Neural progenitor cell (in vitro differentiated cells): ENCODE results near the gene TNFRSF11A. TPM values are rescaled to one million over a fixed set of nuclear protein-coding genes. Genes with fewer than 3 reads are reported as not detected.

Experiments used
- DNase-seq: peaks from one replicate; pipeline ENCODE4 v3.0.0-alpha.2; 2016; ENCODE audit warnings: low spot score
- H2AFZ ChIP-seq: fragments of 200-600 bp; sonication (generic); replicated peaks from 2 replicates; pipeline ENCODE4 v1.6.1; 2016; ENCODE audit warnings: antibody characterized with exemption
- H3F3A ChIP-seq: fragments of 200-600 bp; sonication (generic); 2 replicates; pipeline ENCODE4 v1.6.1; 2016; ENCODE audit warnings: antibody characterized with exemption, low read depth
- H3K27ac ChIP-seq: fragments of 200-600 bp; sonication (generic); 2 replicates; pipeline ENCODE4 v1.5.1; 2016; ENCODE audit warnings: mild to moderate bottlenecking
- H3K27me3 ChIP-seq: fragments of 200-600 bp; sonication (generic); 2 replicates; pipeline ENCODE4 v1.6.1; 2016; ENCODE audit warnings: mild to moderate bottlenecking, moderate library complexity
- H3K36me3 ChIP-seq: fragments of 200-600 bp; sonication (generic); 2 replicates; pipeline ENCODE4 v1.5.1; 2016
- H3K4me1 ChIP-seq: fragments of 200-600 bp; sonication (generic); 2 replicates; pipeline ENCODE4 v1.6.1; 2016; ENCODE audit warnings: mixed run types
- H3K4me2 ChIP-seq: fragments of 200-600 bp; sonication (generic); 2 replicates; pipeline ENCODE4 v1.6.1; 2016
- H3K4me3 ChIP-seq: fragments of 200-600 bp; sonication (generic); 2 replicates; pipeline ENCODE4 v1.5.1; 2016
- H3K79me2 ChIP-seq: fragments of 200-600 bp; sonication (generic); 2 replicates; pipeline ENCODE4 v1.6.1; 2016; ENCODE audit warnings: low read depth
- H3K9ac ChIP-seq: fragments of 200-600 bp; sonication (generic); 2 replicates; pipeline ENCODE4 v1.6.1; 2016
- H3K9me3 ChIP-seq: fragments of 200-600 bp; sonication (generic); 2 replicates; pipeline ENCODE4 v1.5.1; 2016; ENCODE audit warnings: low read depth
- H4K20me1 ChIP-seq: fragments of 200-600 bp; sonication (generic); 2 replicates; pipeline ENCODE4 v1.6.1; 2016; ENCODE audit warnings: low read depth
- H3K27ac Mint-ChIP-seq: 3 replicates; pipeline ENCODE4 v1.8.0; 2021; ENCODE audit warnings: mixed read lengths
- H3K27me3 Mint-ChIP-seq: 2 replicates; pipeline ENCODE4 v1.8.0; 2022; ENCODE audit warnings: low read depth, mild to moderate bottlenecking, inconsistent platforms, moderate library complexity, mixed read lengths; ENCODE audit not compliant: insufficient read depth
- H3K36me3 Mint-ChIP-seq: 3 replicates; pipeline ENCODE4 v1.8.0; 2021; ENCODE audit warnings: mixed read lengths
- H3K4me1 Mint-ChIP-seq: 3 replicates; pipeline ENCODE4 v1.8.0; 2021; ENCODE audit warnings: mixed read lengths
- H3K4me3 Mint-ChIP-seq: 3 replicates; pipeline ENCODE4 v1.8.0; 2021; ENCODE audit warnings: mild to moderate bottlenecking, moderate library complexity, mixed read lengths
- H3K9me3 Mint-ChIP-seq: 3 replicates; pipeline ENCODE4 v1.8.0; 2020; ENCODE audit warnings: mixed read lengths
- EZH2 ChIP-seq: fragments of 200-600 bp; sonication (generic); IDR thresholded peaks from 2 replicates; pipeline ENCODE4 v1.6.1; 2017; ENCODE audit warnings: antibody characterized with exemption, mild to moderate bottlenecking, moderate library complexity
- EZH2phosphoT487 ChIP-seq: fragments of 200-600 bp; sonication (generic); IDR thresholded peaks from 2 replicates; pipeline ENCODE4 v1.6.1; 2017; ENCODE audit warnings: antibody characterized with exemption
- total RNA-seq: library from RNA; depleted of rRNA; stranded (reverse); fragments of >200 nt; gene quantifications from 2 replicates; pipeline ENCODE4 v1.2.3, GENCODE V29; 2015; ENCODE audit warnings: low replicate concordance
- TF ChIP-seq, protein P1 (sequence below): fragments of 200-600 bp; sonication (generic); IDR thresholded peaks from 2 replicates; pipeline ENCODE4 v1.5.1; 2017; ENCODE audit warnings: antibody characterized with exemption, mild to moderate bottlenecking

The TNFRSF11A gene
- total RNA-seq, 1 donor from 2014 or later, result 0.47 TPM

DNA sequence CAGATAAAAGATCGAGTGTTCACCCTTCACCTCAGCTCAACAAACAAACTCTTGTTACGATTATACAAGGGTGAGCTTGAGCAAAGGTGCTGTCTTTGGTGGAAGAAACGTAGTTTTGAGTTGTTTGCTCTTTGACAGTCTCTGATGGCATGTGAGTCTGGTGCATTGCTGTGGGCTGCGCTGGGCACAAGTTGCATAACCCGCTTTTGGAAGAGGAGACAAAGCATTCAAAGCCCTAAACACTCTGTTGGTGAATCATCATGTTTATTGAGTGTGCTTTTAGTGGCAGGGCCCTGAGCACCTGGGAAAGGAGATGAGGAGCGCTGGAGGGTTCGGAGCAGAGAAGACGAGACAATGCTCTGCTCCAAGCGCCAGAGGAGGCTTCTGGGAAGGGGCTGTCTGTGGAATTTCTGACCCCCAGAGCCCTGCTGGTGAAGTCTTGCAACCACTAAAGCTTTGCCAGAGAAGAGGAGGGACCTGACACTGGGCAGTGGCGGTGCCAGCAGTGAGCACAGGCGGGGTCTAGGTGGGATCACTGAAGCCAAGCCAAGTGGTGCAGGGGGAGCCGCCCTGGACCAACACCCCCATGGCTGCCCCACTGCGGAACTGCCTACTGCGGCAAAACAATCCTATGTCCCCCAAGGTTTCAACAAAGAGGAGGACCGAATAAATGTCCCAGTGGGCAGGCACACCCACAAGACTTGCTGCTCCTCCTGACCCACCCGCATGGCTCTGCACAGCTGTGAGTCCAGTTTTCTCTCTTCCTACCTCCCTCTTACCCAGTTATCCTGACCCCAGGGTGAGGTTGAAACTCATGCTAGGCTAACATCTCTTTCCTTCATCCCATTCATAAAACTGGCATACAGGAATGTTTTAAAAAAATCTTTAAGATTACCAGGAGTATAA lies 64.0 kb downstream of the TNFRSF11A start:
- H3K36me3 ChIP-seq, result no peaks in the 10 kb centered on the region
- H3F3A ChIP-seq, result peaks cover 3% of the 10 kb centered on the region
- H3K9me3 ChIP-seq, result no peaks in the 10 kb centered on the region
- H3K4me3 ChIP-seq, result no peak overlapping the region
- peaks cover 16% of the 10 kb centered on the region for H3K9me3 Mint-ChIP-seq
- no peaks in the 10 kb centered on the region for H3K79me2 ChIP-seq
- DNase-seq, result no peak
- no peak overlapping the region for H3K9ac ChIP-seq
- H2AFZ ChIP-seq, result peak overlapping the region; percentile 12
- H3K4me1 Mint-ChIP-seq, result peaks cover 8% of the 10 kb centered on the region
- H3K27ac ChIP-seq, result no peak overlapping the region
- no peaks in the 10 kb centered on the region for H3K36me3 Mint-ChIP-seq
- peaks cover 6% of the 10 kb centered on the region for H3K4me1 ChIP-seq
- peaks cover 12% of the 10 kb centered on the region for H3K27me3 Mint-ChIP-seq
- no peaks in the 10 kb centered on the region for H3K27me3 ChIP-seq
- no peaks in the 10 kb centered on the region for H4K20me1 ChIP-seq
- no peak overlapping the region for H3K27ac Mint-ChIP-seq
- no peak overlapping the region for H3K4me2 ChIP-seq
- TF ChIP-seq, protein P1, sequence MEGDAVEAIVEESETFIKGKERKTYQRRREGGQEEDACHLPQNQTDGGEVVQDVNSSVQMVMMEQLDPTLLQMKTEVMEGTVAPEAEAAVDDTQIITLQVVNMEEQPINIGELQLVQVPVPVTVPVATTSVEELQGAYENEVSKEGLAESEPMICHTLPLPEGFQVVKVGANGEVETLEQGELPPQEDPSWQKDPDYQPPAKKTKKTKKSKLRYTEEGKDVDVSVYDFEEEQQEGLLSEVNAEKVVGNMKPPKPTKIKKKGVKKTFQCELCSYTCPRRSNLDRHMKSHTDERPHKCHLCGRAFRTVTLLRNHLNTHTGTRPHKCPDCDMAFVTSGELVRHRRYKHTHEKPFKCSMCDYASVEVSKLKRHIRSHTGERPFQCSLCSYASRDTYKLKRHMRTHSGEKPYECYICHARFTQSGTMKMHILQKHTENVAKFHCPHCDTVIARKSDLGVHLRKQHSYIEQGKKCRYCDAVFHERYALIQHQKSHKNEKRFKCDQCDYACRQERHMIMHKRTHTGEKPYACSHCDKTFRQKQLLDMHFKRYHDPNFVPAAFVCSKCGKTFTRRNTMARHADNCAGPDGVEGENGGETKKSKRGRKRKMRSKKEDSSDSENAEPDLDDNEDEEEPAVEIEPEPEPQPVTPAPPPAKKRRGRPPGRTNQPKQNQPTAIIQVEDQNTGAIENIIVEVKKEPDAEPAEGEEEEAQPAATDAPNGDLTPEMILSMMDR, result no peak
- TF ChIP-seq EZH2 (no peak), EZH2phosphoT487 (no peak)
- H3K4me3 Mint-ChIP-seq, result no peak overlapping the region

DNA sequence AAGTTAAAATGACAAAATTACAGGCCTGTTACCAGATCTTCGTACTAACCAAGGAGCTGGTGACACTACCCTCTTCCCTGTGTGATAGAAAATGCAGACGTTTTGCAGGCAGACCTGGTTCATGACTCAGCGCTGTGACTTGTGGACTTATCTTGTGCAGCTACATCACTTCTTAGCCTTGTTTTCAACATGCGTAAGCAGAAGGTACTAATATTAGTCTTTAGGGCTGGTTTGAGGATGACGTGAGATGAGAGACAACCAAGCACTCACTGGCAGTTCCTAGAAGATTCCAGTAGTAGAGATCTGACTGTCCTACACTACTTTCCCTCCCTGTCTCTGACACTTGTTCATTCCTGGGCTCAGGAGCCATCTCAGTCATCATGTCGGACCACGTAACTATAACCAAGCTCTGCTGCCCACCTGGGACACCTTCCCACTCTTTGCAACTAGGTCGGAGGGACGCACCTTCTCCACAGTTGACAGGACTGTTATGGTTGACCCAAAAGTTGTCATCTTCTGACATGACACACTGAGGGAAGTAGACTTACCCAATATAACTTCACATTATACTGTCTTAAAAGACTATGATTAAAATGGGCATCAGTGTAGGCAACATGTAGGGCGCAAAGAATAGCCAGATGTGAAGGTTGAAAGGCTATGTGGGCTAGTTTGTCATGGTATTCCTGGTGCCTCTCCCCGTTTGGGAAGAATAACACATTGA lies 64.8 kb downstream of the TNFRSF11A start:
- H3K27ac Mint-ChIP-seq, result no peak overlapping the region
- DNase-seq, result no peak
- peaks cover 13% of the 10 kb centered on the region for H3K27me3 Mint-ChIP-seq

DNA sequence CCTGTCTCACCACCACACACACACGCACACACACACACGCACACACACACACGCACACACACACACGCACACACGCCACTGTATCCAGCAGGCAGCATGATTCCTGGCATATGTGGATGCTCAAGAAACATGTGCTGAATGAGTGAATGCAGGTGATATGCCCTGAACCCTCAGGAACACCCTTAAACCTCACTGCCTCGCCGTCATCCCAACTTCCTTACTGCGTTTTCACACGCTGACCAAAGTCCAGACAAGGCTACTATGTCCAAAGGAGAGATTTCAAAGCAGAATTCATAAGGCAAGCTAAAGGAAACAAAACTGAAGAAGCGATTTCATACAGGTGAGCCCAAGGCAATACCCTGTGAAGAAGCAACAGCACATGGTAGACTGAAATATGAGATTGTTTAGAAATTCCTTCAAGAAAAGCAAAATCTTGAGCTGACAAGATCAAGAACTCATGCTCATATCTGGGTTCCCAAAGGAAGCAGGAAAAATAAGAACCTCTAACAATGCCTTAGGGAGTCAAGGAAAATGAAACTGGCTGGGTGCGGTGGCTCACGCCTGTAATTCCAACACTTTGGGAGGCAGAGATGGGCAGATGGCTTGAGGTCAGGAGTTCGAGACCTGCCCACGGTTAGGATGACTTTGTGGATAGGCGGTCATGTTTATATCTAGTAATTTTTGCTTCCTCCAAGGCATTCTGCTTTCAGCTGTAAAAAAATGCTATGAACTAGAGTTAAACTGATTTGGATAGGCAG lies 69.1 kb downstream of the TNFRSF11A start:
- Mint-ChIP-seq H3K4me3 (no peak overlapping the region), H3K27me3 (peaks cover 7% of the 10 kb centered on the region), H3K4me1 (peaks cover 2% of the 10 kb centered on the region), H3K36me3 (no peaks in the 10 kb centered on the region), H3K27ac (no peak overlapping the region), H3K9me3 (peaks cover 10% of the 10 kb centered on the region)
- H3F3A ChIP-seq, result no peaks in the 10 kb centered on the region
- DNase-seq, result no peak
- no peaks in the 10 kb centered on the region for H3K4me1 ChIP-seq
- H3K4me2 ChIP-seq, result no peak overlapping the region
- no peaks in the 10 kb centered on the region for H3K27me3 ChIP-seq
- no peak overlapping the region for H3K9ac ChIP-seq
- no peak overlapping the region for H3K27ac ChIP-seq
- no peak overlapping the region for H2AFZ ChIP-seq
- no peaks in the 10 kb centered on the region for H3K36me3 ChIP-seq
- no peaks in the 10 kb centered on the region for H4K20me1 ChIP-seq
- H3K79me2 ChIP-seq, result no peaks in the 10 kb centered on the region
- no peak for TF ChIP-seq EZH2phosphoT487
- TF ChIP-seq EZH2, result no peak
- TF ChIP-seq, protein P1, result no peak
- no peak overlapping the region for H3K4me3 ChIP-seq
- no peaks in the 10 kb centered on the region for H3K9me3 ChIP-seq

More for the DNA sequence above, 64.8 kb downstream of the TNFRSF11A start:
- Histone ChIP-seq H3K9ac (no peak overlapping the region), H3K4me1 (peaks cover 6% of the 10 kb centered on the region), H4K20me1 (no peaks in the 10 kb centered on the region), H2AFZ (no peak overlapping the region), H3K4me3 (no peak overlapping the region), H3K27me3 (no peaks in the 10 kb centered on the region), H3K36me3 (no peaks in the 10 kb centered on the region), H3K79me2 (no peaks in the 10 kb centered on the region), H3K9me3 (no peaks in the 10 kb centered on the region), H3K4me2 (no peak overlapping the region), H3F3A (peaks cover 3% of the 10 kb centered on the region), H3K27ac (no peak overlapping the region)
- H3K36me3 Mint-ChIP-seq, result no peaks in the 10 kb centered on the region
- peaks cover 16% of the 10 kb centered on the region for H3K9me3 Mint-ChIP-seq
- TF ChIP-seq, protein P1, result no peak
- TF ChIP-seq EZH2phosphoT487 (no peak), EZH2 (no peak)
- no peak overlapping the region for H3K4me3 Mint-ChIP-seq
- peaks cover 8% of the 10 kb centered on the region for H3K4me1 Mint-ChIP-seq
